Erythroblast (primary cell): Measurements from ENCODE around the gene DMAC1.

Source experiments
- DNase-seq, 2 experiments: peaks; one replicate each; lab custom pipeline; 2025; lab: John Stamatoyannopoulos, UW
- GATA1 ChIP-seq: IDR thresholded peaks from 2 replicates; pipeline ENCODE4 v1.6.1; 2011; ENCODE audit warnings: low read depth, mild to moderate bottlenecking, control low read depth, low read length, moderate library complexity
- POLR2A ChIP-seq: IDR thresholded peaks from 2 replicates; pipeline ENCODE4 v1.6.1; 2011; ENCODE audit warnings: mild to moderate bottlenecking, low read length

DMAC1 gene

GRCh38 chr9:7760014-7760415 lies 39.6 kb downstream of the DMAC1 start:
- DNase-seq: no peak
- no peak for TF ChIP-seq GATA1
- no peak for TF ChIP-seq POLR2A

- TF ChIP-seq GATA1 (no peak), POLR2A (no peak)
- no peak for DNase-seq
Measured at GRCh38 chr9:7756088-7756487, 43.5 kb downstream of the DMAC1 start.

- DNase-seq: no peak
- no peak for TF ChIP-seq POLR2A
- TF ChIP-seq GATA1: no peak
Measured at GRCh38 chr9:7752481-7752880, 47.1 kb downstream of the DMAC1 start.
